Ovary (tissue), 10 donors: ENCODE measurements around the gene ACBD4. TPM values are rescaled to one million over a fixed set of nuclear protein-coding genes. Genes with fewer than 3 reads are reported as not detected.
A peak's percentile ranks its signal among the peaks of the same experiment; 100 is the strongest.

ENCODE experiments used
- DNase-seq, 5 donors: peaks; one replicate each; pipeline ENCODE4 v3.0.0-alpha.2; 2019 to 2020
- H3K27ac ChIP-seq, 2 donors: fragments of 200-600 bp; one replicate each; pipeline versions ENCODE4 v1.5.1 to v1.8.0; 2019 to 2022
- H3K27me3 ChIP-seq: fragments of 200-600 bp; one replicate; pipeline ENCODE4 v1.8.0; 2022
- H3K36me3 ChIP-seq: fragments of 200-600 bp; sonication (generic); one replicate; pipeline ENCODE4 v1.5.1; 2019
- H3K4me1 ChIP-seq: one replicate; pipeline ENCODE4 v1.8.1; 2013; ENCODE audit warnings: mild to moderate bottlenecking, moderate library complexity; ENCODE audit not compliant: insufficient read depth
- H3K4me3 ChIP-seq: fragments of 200-600 bp; sonication (generic); one replicate; pipeline ENCODE4 v1.5.1; 2017
- H3K9me3 ChIP-seq, 2 donors: fragments of 200-600 bp in 1 of 2; sonication (generic) in 1 of 2; one replicate each; pipeline versions ENCODE4 v1.5.1 to v1.8.1; 2013 to 2019; ENCODE audit warnings: mild to moderate bottlenecking in 1 of 2, moderate library complexity in 1 of 2
- CTCF ChIP-seq, 3 donors: fragments of 450-650 bp in 2 of 3; fragments of 200-600 bp in 1 of 3; IDR thresholded peaks; one replicate each; pipeline versions ENCODE4 v1.5.1 to v1.8.0; 2016 to 2022; ENCODE audit warnings: antibody characterized with exemption in 3 of 3, mild to moderate bottlenecking in 1 of 3
- EP300 ChIP-seq: sonication (generic); formaldehyde crosslinking; IDR thresholded peaks from one replicate; pipeline ENCODE4 v1.6.1; 2017; ENCODE audit warnings: antibody characterized with exemption
- POLR2A ChIP-seq: fragments of 450-650 bp; IDR thresholded peaks from one replicate; pipeline ENCODE4 v1.6.1; 2017; ENCODE audit warnings: antibody characterized with exemption, mild to moderate bottlenecking, moderate library complexity
- WGBS, 3 donors: extraction: QIAGEN DNeasy Blood & Tissue Kit in 1 of 3; methylation state at CpG; one replicate each; pipeline versions ENCODE4 v1.1.5 to v1.1.7; 2013 to 2017; 5-methylcytosine and 5-hydroxymethylcytosine counted together
- intact Hi-C, 4 donors: fragments of 100-400 bp; cut with DNase I; formaldehyde crosslinking; loops; one replicate each; pipeline versions ENCODE4 v1.11.0 to v1.15.1; 2022 to 2023
- long read RNA-seq, 3 donors: library from polyadenylated mRNA in 2 of 3; unstranded in 2 of 3; transcript quantifications; one replicate each; pipeline ENCODE4 v2.0.0 and lab custom pipeline, GENCODE V29; 2021 to 2026
- polyA plus RNA-seq, 2 donors: library from polyadenylated mRNA; stranded (reverse); fragments of 200-250 nt in 1 of 2; fragments of 350-450 nt in 1 of 2; fragmentation: Illumina TruSeq in 1 of 2; extraction: RNeasy Lipid Tissue Mini Kit (QIAGEN cat#74804) in 1 of 2; gene quantifications; one replicate each; pipeline ENCODE4 v1.2.3, GENCODE V29; 2013 to 2014
- total RNA-seq, 7 donors: library from RNA; depleted of rRNA in 2 of 7; stranded (reverse); fragments of >200 nt in 2 of 7; fragmentation: NEBNext Ultra II Directional in 3 of 7; extraction: Animal tissue kit (Norgen Biotek cat#: 25700) in 3 of 7; gene quantifications; one replicate each; pipeline versions ENCODE4 v1.1.0 to v1.2.4, GENCODE V29; 2016 to 2023
- donor health status: DM: no; HTN: no; CAD: no; lungs with moderate emphysema.
- donor health status: DM: no; HTN: no; CAD: no.
- donor health status: Bipolar disorder and iron deficiency.
- donor health status: DM: yes; HTN: yes; CAD: no.
- donor health status: DM: no; HTN: no; CAD: no.
- donor health status: DM: yes; HTN: yes; CAD: no.

Gene ACBD4
- total RNA-seq (10 to 100 TPM; 12.4 to 24.0 (median 18.5) TPM), polyA plus RNA-seq (10 to 100 TPM; 11.0 to 24.5 TPM)
- long read RNA-seq, donor 1, partial matches to known transcripts: 16 of 64 reads
- long read RNA-seq, donor 1, other reads (novel, unspliced or antisense): 34 of 64 reads
- long read RNA-seq, donor 2: 0 reads
- long read RNA-seq, donor 3, partial matches to known transcripts: 2 of 26 reads
- long read RNA-seq, donor 3, other reads (novel, unspliced or antisense): 19 of 26 reads

- no peaks in the 10 kb centered on the region for H3K9me3 ChIP-seq
- peak; percentile 94 to 98 (median 97) for DNase-seq
- H3K4me3 ChIP-seq: peak within 1 kb of the TSS; percentile 76
- no peaks in the 10 kb centered on the region for H3K27me3 ChIP-seq
- H3K36me3 ChIP-seq: no peaks in the 10 kb centered on the region
- peak within 1 kb of the TSS; percentile 65 to 81 for H3K27ac ChIP-seq
- intact Hi-C loops: loop anchor here in 3 of 4 donors (1.0 to 10.0 kb wide), 4 partner anchors 25 to 179 kb away; partner anchors contain the start of genes HEXIM2 (in 1 of the 3) and MAP3K14 (in 1 of the 3)
- H3K4me1 ChIP-seq: peaks cover 2% of the 10 kb centered on the region
- peak; percentile 100 for TF ChIP-seq CTCF (IDR thresholded peaks at IDR 0.05)
- no peak for TF ChIP-seq EP300
- TF ChIP-seq POLR2A: peak; percentile 69
- WGBS, 3 donors: 5 to 6% (median 5%) methylated on average over 40 of the region's 40 CpGs
Measured at GRCh38 chr17:45135192-45135977, at the start of gene ACBD4. Gene ACBD4 (plus strand): TSS chr17:45135687. CDS start chr17:45136145, 458 bp downstream.

- H3K4me1 ChIP-seq: no peaks in the 10 kb centered on the region
- DNase-seq: no peak
- H3K27ac ChIP-seq: no peak overlapping the region
- H3K9me3 ChIP-seq: no peaks in the 10 kb centered on the region
- H3K27me3 ChIP-seq: no peaks in the 10 kb centered on the region
- H3K36me3 ChIP-seq: no peaks in the 10 kb centered on the region
- 94 to 97% (median 95%) methylated on average over 4 of the region's 4 CpGs for WGBS, 3 donors
- intact Hi-C loops: no loop called here
- TF ChIP-seq POLR2A (no peak), CTCF (IDR thresholded peaks at IDR 0.05) (no peak), EP300 (no peak)
- no peak overlapping the region for H3K4me3 ChIP-seq
Measured at GRCh38 chr17:45086391-45086790, 49.1 kb upstream of the ACBD4 start.

GRCh38 chr17:45086865-45087503 lies 48.5 kb upstream of the ACBD4 start:
- DNase-seq: no peak
- intact Hi-C loops: no loop called here
- WGBS, 3 donors: 89 to 90% (median 90%) methylated on average over 6 of the region's 6 CpGs
- Histone ChIP-seq H3K36me3 (no peaks in the 10 kb centered on the region), H3K27me3 (no peaks in the 10 kb centered on the region), H3K4me1 (peaks cover 3% of the 10 kb centered on the region), H3K4me3 (no peak overlapping the region), H3K27ac (no peak overlapping the region), H3K9me3 (no peaks in the 10 kb centered on the region)
- TF ChIP-seq POLR2A (no peak), EP300 (no peak), CTCF (IDR thresholded peaks at IDR 0.05) (no peak)

GRCh38 chr17:45087504-45087975 lies 47.9 kb upstream of the ACBD4 start:
- Histone ChIP-seq H3K27me3 (no peaks in the 10 kb centered on the region), H3K9me3 (no peaks in the 10 kb centered on the region), H3K36me3 (no peaks in the 10 kb centered on the region), H3K4me1 (peaks cover 6% of the 10 kb centered on the region), H3K4me3 (no peak overlapping the region), H3K27ac (no peak overlapping the region)
- TF ChIP-seq CTCF (IDR thresholded peaks at IDR 0.05): no peak
- no peak for TF ChIP-seq POLR2A
- no peak for TF ChIP-seq EP300
- intact Hi-C loops: no loop called here
- WGBS, 3 donors: 69 to 84% (median 78%) methylated on average over 3 of the region's 3 CpGs
- no peak for DNase-seq
